Uterus (tissue), 2 donors: ENCODE results near the gene GRIN2A.

ENCODE experiments used
- POLR2A ChIP-seq, 2 donors: fragments of 450-650 bp; IDR thresholded peaks; one replicate each; pipeline ENCODE4 v1.6.1; 2016; ENCODE audit warnings: antibody characterized with exemption in 2 of 2, mild to moderate bottlenecking in 1 of 2, moderate library complexity in 1 of 2
- TF ChIP-seq, protein P1 (sequence below), 4 experiments: fragments of 200-600 bp in 2 of 4; fragments of 450-650 bp in 2 of 4; sonication (generic) in 2 of 4; IDR thresholded peaks; one replicate each; pipeline ENCODE4 v1.5.1; 2016 to 2019; ENCODE audit warnings: antibody characterized with exemption in 4 of 4, mild to moderate bottlenecking in 2 of 4, moderate library complexity in 1 of 4

DNA sequence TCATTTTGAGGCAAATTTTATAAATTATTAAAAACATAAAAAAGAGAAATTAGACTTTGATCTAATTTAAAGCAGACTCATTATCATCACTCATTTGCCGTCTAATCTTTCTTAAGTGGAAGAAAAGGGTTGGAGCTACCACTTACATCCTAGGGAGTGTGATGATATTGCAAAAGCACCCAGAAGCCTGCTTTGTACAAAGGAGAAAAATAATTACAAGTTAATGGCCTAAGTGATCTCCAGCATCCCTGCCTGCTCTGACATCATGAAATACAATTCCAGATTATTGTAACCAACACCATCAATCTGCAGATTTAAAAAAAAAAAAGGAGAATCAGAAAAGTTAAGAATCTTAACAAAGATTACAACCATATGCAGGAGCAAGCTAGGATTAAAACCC is 260.2 kb downstream of the GRIN2A start:
- TF ChIP-seq, protein P1, sequence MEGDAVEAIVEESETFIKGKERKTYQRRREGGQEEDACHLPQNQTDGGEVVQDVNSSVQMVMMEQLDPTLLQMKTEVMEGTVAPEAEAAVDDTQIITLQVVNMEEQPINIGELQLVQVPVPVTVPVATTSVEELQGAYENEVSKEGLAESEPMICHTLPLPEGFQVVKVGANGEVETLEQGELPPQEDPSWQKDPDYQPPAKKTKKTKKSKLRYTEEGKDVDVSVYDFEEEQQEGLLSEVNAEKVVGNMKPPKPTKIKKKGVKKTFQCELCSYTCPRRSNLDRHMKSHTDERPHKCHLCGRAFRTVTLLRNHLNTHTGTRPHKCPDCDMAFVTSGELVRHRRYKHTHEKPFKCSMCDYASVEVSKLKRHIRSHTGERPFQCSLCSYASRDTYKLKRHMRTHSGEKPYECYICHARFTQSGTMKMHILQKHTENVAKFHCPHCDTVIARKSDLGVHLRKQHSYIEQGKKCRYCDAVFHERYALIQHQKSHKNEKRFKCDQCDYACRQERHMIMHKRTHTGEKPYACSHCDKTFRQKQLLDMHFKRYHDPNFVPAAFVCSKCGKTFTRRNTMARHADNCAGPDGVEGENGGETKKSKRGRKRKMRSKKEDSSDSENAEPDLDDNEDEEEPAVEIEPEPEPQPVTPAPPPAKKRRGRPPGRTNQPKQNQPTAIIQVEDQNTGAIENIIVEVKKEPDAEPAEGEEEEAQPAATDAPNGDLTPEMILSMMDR (IDR thresholded peaks at IDR 0.05): no peak
- TF ChIP-seq POLR2A (IDR thresholded peaks at IDR 0.05): no peak
